Endothelial cell of umbilical vein (primary cell): Measurements from ENCODE around the gene IL25. TPM values are rescaled to one million over a fixed set of nuclear protein-coding genes. Genes with fewer than 3 reads are reported as not detected.

Experiments
- BruUV-seq: library from RNA; stranded (reverse); fragments of 400-500 nt; replicated peaks from 2 replicates; lab custom pipeline; 2021; lab: Mats Ljungman, UMichigan
- CTCF ChIA-PET: fragments of 300-600, 350-600 bp; sonication (Branson Sonifier 250); formaldehyde crosslinking; loops from one replicate; lab custom pipeline; 2021; ENCODE audit warnings: antibody characterized with exemption, inconsistent platforms; lab: Charles Lee
- POLR2A ChIA-PET: fragments of 300-600, 350-600 bp; sonication (Branson Sonifier 250); formaldehyde crosslinking; loops from one replicate; lab custom pipeline; 2021; ENCODE audit warnings: antibody characterized with exemption, inconsistent platforms; lab: Charles Lee
- DNase-seq: peaks from one replicate; pipeline ENCODE4 v3.0.0-alpha.2; 2011; ENCODE audit warnings: low read depth, low spot score
- FAIRE-seq: peaks from 2 replicates; lab custom pipeline; 2011; peaks lifted over from hg19 to GRCh38; lab: Jason Lieb, UNC
- H2AFZ ChIP-seq: 2 replicates; pipeline ENCODE4 v1.6.0; 2012; ENCODE audit warnings: low read depth, low read length, control low read depth, inconsistent platforms
- H3K27ac ChIP-seq: 2 replicates; pipeline ENCODE4 v1.5.1; 2011; ENCODE audit warnings: low read depth, mild to moderate bottlenecking, control low read depth, low read length, moderate library complexity; ENCODE audit not compliant: insufficient read depth
- H3K27me3 ChIP-seq, 2 experiments: 2 replicates each; pipeline versions ENCODE4 v1.6.0 to v1.6.1; 2011; ENCODE audit warnings: low read length in 2 of 2, mixed read lengths in 1 of 2; ENCODE audit not compliant: control insufficient read depth in 2 of 2, insufficient read depth in 2 of 2
- H3K36me3 ChIP-seq, 2 experiments: 2 replicates in 1 of 2; 3 replicates in 1 of 2; pipeline ENCODE4 v1.5.1; 2011; ENCODE audit warnings: low read length in 2 of 2, mild to moderate bottlenecking in 1 of 2, moderate library complexity in 1 of 2; ENCODE audit not compliant: control insufficient read depth in 2 of 2, insufficient read depth in 2 of 2; ENCODE audit errors: extremely low read depth in 1 of 2
- H3K4me1 ChIP-seq: 3 replicates; pipeline ENCODE4 v1.5.1; 2011; ENCODE audit warnings: mild to moderate bottlenecking, low read length; ENCODE audit not compliant: control insufficient read depth, insufficient read depth; ENCODE audit errors: extremely low read depth
- H3K4me2 ChIP-seq: 2 replicates; pipeline ENCODE4 v1.6.1; 2011; ENCODE audit warnings: low read length, control low read depth, mixed read lengths; ENCODE audit not compliant: insufficient read depth
- H3K4me3 ChIP-seq, 3 experiments: fragments of 200-600 bp in 1 of 3; sonication (generic), shearing (Covaris generic) in 1 of 3; replicated peaks in 1 of 3; 2 replicates each; pipeline ENCODE4 v1.5.1; 2011 to 2016; ENCODE audit warnings: control low read depth in 3 of 3, low read length in 3 of 3, mild to moderate bottlenecking in 2 of 3, inconsistent platforms in 1 of 3, low read depth in 1 of 3, moderate library complexity in 1 of 3; ENCODE audit not compliant: insufficient read depth in 1 of 3
- H3K79me2 ChIP-seq: 2 replicates; pipeline ENCODE4 v1.6.0; 2012; ENCODE audit warnings: low read length, inconsistent platforms; ENCODE audit not compliant: control insufficient read depth, insufficient read depth
- H3K9ac ChIP-seq: replicated peaks from 2 replicates; pipeline ENCODE3; 2011; ENCODE audit warnings: low read length, control low read depth; ENCODE audit not compliant: insufficient read depth; ENCODE audit errors: extremely low read depth
- H3K9me1 ChIP-seq: replicated peaks from 3 replicates; pipeline ENCODE4 v1.6.0; 2011; ENCODE audit warnings: mild to moderate bottlenecking, low read length; ENCODE audit not compliant: control insufficient read depth, insufficient read depth; ENCODE audit errors: extremely low read depth
- H3K9me3 ChIP-seq: replicated peaks from 2 replicates; pipeline ENCODE4 v1.5.1; 2012; ENCODE audit warnings: low read length, inconsistent platforms; ENCODE audit not compliant: control insufficient read depth, insufficient read depth
- H4K20me1 ChIP-seq: replicated peaks from 2 replicates; pipeline ENCODE3; 2011; ENCODE audit warnings: mild to moderate bottlenecking, low read length; ENCODE audit not compliant: control insufficient read depth, insufficient read depth; ENCODE audit errors: extremely low read depth
- EZH2 ChIP-seq: IDR thresholded peaks from 2 replicates; pipeline ENCODE4 v1.6.1; 2012; ENCODE audit warnings: borderline replicate concordance, low read depth, mild to moderate bottlenecking, moderate library complexity, low read length, inconsistent platforms; ENCODE audit not compliant: severe bottlenecking
- FOS ChIP-seq: IDR thresholded peaks from 2 replicates; pipeline ENCODE4 v1.6.1; 2011; ENCODE audit warnings: mild to moderate bottlenecking, low read length, moderate library complexity, borderline replicate concordance; ENCODE audit not compliant: insufficient read depth
- GATA2 ChIP-seq: IDR thresholded peaks from 2 replicates; pipeline ENCODE4 v1.7.0; 2011; ENCODE audit warnings: low read depth, mild to moderate bottlenecking, moderate library complexity, mixed read lengths, low read length; ENCODE audit not compliant: insufficient read length, insufficient read depth
- JUN ChIP-seq: IDR thresholded peaks from 2 replicates; pipeline ENCODE4 v1.6.1; 2011; ENCODE audit warnings: borderline replicate concordance, low read depth; ENCODE audit not compliant: insufficient read length, insufficient read depth
- MAX ChIP-seq: IDR thresholded peaks from 2 replicates; pipeline ENCODE4 v1.6.1; 2011; ENCODE audit not compliant: insufficient read depth, insufficient read length
- MYC ChIP-seq: IDR thresholded peaks from one replicate; pipeline ENCODE4 v1.6.1; 2011; ENCODE audit warnings: mild to moderate bottlenecking, low read depth, low read length
- POLR2A ChIP-seq: IDR thresholded peaks from 2 replicates; pipeline ENCODE4 v1.6.1; 2012; ENCODE audit warnings: low read depth, mild to moderate bottlenecking, control low read depth, low read length
- POLR2AphosphoS5 ChIP-seq: IDR thresholded peaks from 2 replicates; pipeline ENCODE4 v1.6.1; 2012; ENCODE audit warnings: low read depth, mild to moderate bottlenecking, control low read depth, low read length, moderate library complexity; ENCODE audit not compliant: insufficient read depth
- dilution Hi-C: fragments of 300-500 bp; cut with MboI; formaldehyde crosslinking; loops from one replicate; pipeline ENCODE4 v1.15.0; 2019; ENCODE audit warnings: low sequenced_read_pairs; ENCODE audit not compliant: extremely low pct_ligation_motif_present
- intact Hi-C: fragments of 100-400 bp; cut with micrococcal nuclease; formaldehyde crosslinking; loops from one replicate; pipeline ENCODE4 v1.10.0; 2022
- polyA plus RNA-seq, 4 experiments: library from polyadenylated mRNA; depleted of rRNA in 3 of 4; stranded (reverse) in 3 of 4; unstranded in 1 of 4; fragments of >200 nt; gene quantifications; 2 replicates each; pipeline versions ENCODE4 v1.2.1 to v1.2.3, GENCODE V29; 2011 to 2012; ENCODE audit warnings: missing spikeins in 1 of 4
- total RNA-seq: library from RNA; stranded (reverse); gene quantifications from 2 replicates; pipeline ENCODE4 v1.2.3, GENCODE V29; 2021
- TF ChIP-seq, protein P1 (sequence below), 2 donors: IDR thresholded peaks; 1 replicate in 1 of 2; 2 replicates in 1 of 2; pipeline ENCODE4 v1.5.1; 2011; ENCODE audit warnings: low read length in 2 of 2, mild to moderate bottlenecking in 2 of 2, moderate library complexity in 2 of 2, control low read depth in 1 of 2, inconsistent platforms in 1 of 2, low read depth in 1 of 2; ENCODE audit not compliant: insufficient read depth in 1 of 2; ENCODE audit errors: extremely low read depth in 1 of 2

The IL25 gene
- total and polyA plus RNA-seq, 2 donors (not counting 3 experiments of a cell fraction or from before 2014, with no cell fraction given): not detected

DNA sequence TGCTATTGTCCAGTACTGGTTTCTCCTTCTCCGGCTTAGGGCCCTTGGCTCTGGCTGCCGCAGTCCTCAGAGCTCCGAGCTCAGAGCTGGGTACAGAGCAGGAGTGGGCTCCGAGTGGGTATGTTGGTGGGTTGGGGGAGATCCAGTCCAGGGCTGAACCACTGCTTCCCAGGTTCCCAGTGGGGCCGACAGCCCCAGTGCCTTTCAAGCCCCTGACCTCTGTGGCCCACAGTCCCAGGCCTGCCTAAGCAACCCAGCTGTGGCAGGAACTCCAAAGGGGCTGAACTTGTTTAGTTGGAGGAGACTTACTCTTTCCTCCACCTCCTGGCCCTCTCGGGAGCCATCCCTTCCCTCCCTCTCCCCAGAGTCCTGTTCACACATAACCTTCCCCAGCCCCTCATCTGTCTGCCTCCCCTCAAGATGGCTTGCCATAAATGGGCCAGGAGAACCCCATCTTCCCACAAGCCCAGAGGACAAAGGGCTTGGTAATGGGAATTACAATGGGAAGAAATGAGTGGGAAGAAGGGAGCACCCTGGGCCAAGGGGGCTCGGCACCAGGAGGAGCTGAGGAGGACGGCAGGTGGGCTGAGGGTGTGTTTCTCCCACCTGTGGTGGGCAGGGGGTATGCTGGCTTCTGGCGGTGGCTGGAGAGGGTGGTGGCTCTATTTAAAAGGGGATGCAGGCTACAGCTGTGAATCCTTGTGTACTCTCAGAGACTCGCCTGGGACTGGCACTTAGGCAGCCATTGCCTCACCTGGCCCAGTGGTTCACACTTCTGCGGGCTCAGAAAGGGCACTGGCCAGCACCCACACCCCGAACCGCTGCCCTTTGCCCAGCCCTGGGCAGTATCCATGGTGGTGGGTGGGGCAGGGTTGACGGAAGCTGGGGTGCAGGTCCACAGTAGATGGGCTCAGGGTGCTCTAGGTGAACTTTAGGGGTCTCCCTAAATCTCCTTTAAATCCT lies 39.2 kb downstream of the IL25 start:
- FAIRE-seq: no peak
- TF ChIP-seq EZH2: no peak
- TF ChIP-seq MAX: no peak
- TF ChIP-seq GATA2: no peak
- no TSS peak for BruUV-seq

DNA sequence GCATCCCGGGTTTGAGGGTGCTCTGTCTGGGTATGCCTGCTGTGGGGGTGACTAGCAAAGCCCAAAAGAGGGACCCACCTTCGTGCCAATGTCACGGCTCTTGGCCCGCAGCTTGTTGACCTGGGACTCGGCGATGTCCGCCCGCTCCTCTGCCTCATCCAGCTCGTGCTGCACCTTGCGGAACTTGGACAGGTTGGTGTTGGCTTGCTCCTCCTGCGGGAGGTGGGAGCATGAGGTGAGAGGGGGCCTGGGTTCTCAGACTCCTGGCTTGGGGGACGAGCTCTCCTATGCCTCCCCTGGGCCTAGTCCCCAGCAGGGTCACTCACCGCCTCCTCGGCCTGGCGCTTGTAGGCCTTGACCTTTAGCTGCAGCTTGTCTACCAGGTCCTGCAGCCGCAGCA lies 41.1 kb downstream of the IL25 start:
- no peak for FAIRE-seq
- Histone ChIP-seq H3K9me1 (no peaks in the 10 kb centered on the region), H3K4me2 (no peak overlapping the region), H4K20me1 (no peaks in the 10 kb centered on the region), H2AFZ (no peak overlapping the region), H3K27me3 (no peaks in the 10 kb centered on the region), H3K27ac (no peak overlapping the region), H3K9ac (no peak overlapping the region), H3K4me1 (no peaks in the 10 kb centered on the region), H3K9me3 (no peaks in the 10 kb centered on the region), H3K36me3 (no peaks in the 10 kb centered on the region), H3K79me2 (no peaks in the 10 kb centered on the region), H3K4me3 (no peak overlapping the region)
- CTCF ChIA-PET: interaction anchor here (0.8 to 1.8 kb wide), 2 partner anchors 22 to 34 kb away, joined by 3 to 4 read pairs; no protein-coding TSS in a partner anchor
- no TSS peak for BruUV-seq
- intact Hi-C loops (no loop called here), dilution Hi-C loops (no loop called here)
- TF ChIP-seq POLR2A (no peak), JUN (no peak), GATA2 (no peak), MYC (no peak), POLR2AphosphoS5 (no peak), EZH2 (no peak), FOS (no peak), MAX (no peak)
- TF ChIP-seq, protein P1, sequence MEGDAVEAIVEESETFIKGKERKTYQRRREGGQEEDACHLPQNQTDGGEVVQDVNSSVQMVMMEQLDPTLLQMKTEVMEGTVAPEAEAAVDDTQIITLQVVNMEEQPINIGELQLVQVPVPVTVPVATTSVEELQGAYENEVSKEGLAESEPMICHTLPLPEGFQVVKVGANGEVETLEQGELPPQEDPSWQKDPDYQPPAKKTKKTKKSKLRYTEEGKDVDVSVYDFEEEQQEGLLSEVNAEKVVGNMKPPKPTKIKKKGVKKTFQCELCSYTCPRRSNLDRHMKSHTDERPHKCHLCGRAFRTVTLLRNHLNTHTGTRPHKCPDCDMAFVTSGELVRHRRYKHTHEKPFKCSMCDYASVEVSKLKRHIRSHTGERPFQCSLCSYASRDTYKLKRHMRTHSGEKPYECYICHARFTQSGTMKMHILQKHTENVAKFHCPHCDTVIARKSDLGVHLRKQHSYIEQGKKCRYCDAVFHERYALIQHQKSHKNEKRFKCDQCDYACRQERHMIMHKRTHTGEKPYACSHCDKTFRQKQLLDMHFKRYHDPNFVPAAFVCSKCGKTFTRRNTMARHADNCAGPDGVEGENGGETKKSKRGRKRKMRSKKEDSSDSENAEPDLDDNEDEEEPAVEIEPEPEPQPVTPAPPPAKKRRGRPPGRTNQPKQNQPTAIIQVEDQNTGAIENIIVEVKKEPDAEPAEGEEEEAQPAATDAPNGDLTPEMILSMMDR (IDR thresholded peaks at IDR 0.05; ENCODE audit: extremely low read depth in 1 of 2, insufficient read depth in 1 of 2, low read depth in 1 of 2, low read length in 2 of 2): no peak
- DNase-seq: no peak
- POLR2A ChIA-PET: no interaction called here

More for the DNA sequence above, 39.2 kb downstream of the IL25 start:
- Histone ChIP-seq H3K9me3 (no peaks in the 10 kb centered on the region), H3K4me1 (no peaks in the 10 kb centered on the region), H3K27me3 (no peaks in the 10 kb centered on the region), H3K27ac (no peak overlapping the region), H3K36me3 (no peaks in the 10 kb centered on the region), H2AFZ (no peak overlapping the region), H3K4me3 (no peak overlapping the region), H3K9me1 (no peaks in the 10 kb centered on the region), H3K4me2 (no peak overlapping the region), H4K20me1 (no peaks in the 10 kb centered on the region), H3K9ac (no peak overlapping the region), H3K79me2 (no peaks in the 10 kb centered on the region)
- intact Hi-C loops: no loop called here
- DNase-seq: no peak
- POLR2A ChIA-PET: no interaction called here
- dilution Hi-C loops: no loop called here
- CTCF ChIA-PET: no interaction called here
